Measurements from ENCODE around the gene PDLIM7. TPM values are rescaled to one million over a fixed set of nuclear protein-coding genes. Genes with fewer than 3 reads are reported as not detected.

PDLIM7 gene
- total and polyA plus RNA-seq, 10 of the 15 experiments (the other 5 are each of a cell fraction or from before 2014, with no cell fraction given), result 0.82 to 36.6 (median 19.3) TPM

- TF ChIP-seq E2F4 (IDR thresholded peaks at IDR 0.05; ENCODE audit: low read depth, low read length) (no peak), CHD2 (IDR thresholded peaks at IDR 0.05; ENCODE audit: borderline replicate concordance, low read depth, low read length) (peak; percentile 21; the same call in 1 of the 2 replicates), SPI1 (IDR thresholded peaks at IDR 0.05; ENCODE audit: borderline replicate concordance, insufficient read depth, low read depth, low read length) (peak; percentile 92), USF2 (IDR thresholded peaks at IDR 0.05; ENCODE audit: borderline replicate concordance, low read depth, low read length) (no peak), SIN3A (IDR thresholded peaks at IDR 0.05; ENCODE audit: low read depth, low read length) (no peak), MYC (IDR thresholded peaks at IDR 0.05; ENCODE audit: insufficient read depth, insufficient read length, insufficient replicate concordance, low read length, severe bottlenecking) (no peak), POU2F2 (IDR thresholded peaks at IDR 0.05; ENCODE audit: borderline replicate concordance, low read depth, low read length) (0 out of 3 replicates have a peak, but pooled peaks have one; percentile 5), TAF1 (IDR thresholded peaks at IDR 0.05; ENCODE audit: borderline replicate concordance, low read depth, low read length) (no peak), MLLT1 (IDR thresholded peaks at IDR 0.05) (peak; percentile 86), PRDM15 (CRISPR knock-in tag; IDR thresholded peaks at IDR 0.05) (no peak), ZBTB40 (IDR thresholded peaks at IDR 0.05; ENCODE audit: borderline replicate concordance) (no peak; the same call in 1 of the 2 replicates), TARDBP (IDR thresholded peaks at IDR 0.05; ENCODE audit: borderline replicate concordance) (no peak), EP300 (IDR thresholded peaks at IDR 0.05; ENCODE audit: borderline replicate concordance in 1 of 2, control insufficient read depth in 1 of 2, low read depth in 2 of 2, low read length in 2 of 2) (peak; percentile 82 to 91; a peak in 3 of 4 replicates), WRNIP1 (IDR thresholded peaks at IDR 0.05; ENCODE audit: borderline replicate concordance, low read depth, low read length) (no peak), KLF5 (IDR thresholded peaks at IDR 0.05; ENCODE audit: partially characterized antibody) (no peak)
Measured at GRCh38 chr5:177501874-177502678, 4.7 kb upstream of the PDLIM7 start (continued).

Data from GM12878 (cell line).